Measurements from ENCODE around the gene SLAIN1.

DNA sequence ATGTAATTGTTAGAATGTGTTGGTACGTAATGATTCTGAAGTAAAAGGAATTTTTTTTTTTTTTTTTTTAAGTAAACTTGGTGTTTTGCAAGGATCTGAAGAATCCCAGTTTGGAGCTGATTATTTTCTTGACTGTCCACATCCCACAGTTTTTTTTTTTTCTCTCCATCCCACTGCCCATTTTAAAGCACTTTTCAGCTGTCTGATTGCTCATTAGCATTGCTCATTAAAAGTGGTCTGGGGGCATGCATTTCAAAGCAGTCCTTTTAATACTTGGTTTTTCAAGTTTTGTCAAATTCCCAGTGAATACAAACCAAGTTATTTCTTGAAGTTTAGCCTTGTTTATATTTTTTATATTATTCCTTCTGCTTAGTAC lies 44.1 kb downstream of the SLAIN1 start:
- TF ChIP-seq YY1 (IDR thresholded peaks at IDR 0.05; ENCODE audit: insufficient read depth, insufficient read length) = no peak
- no peak for TF ChIP-seq SUZ12 (IDR thresholded peaks at IDR 0.05; ENCODE audit: extremely low read depth, insufficient read depth, insufficient read length)
